Neural cell (in vitro differentiated cells): ENCODE results near the gene ZNF10.

ENCODE experiments used
- EP300 ChIP-seq: fragments of 450-650 bp; conservative IDR thresholded peaks from 2 replicates; pipeline ENCODE4 v1.6.1; 2014; ENCODE audit warnings: antibody characterized with exemption, mild to moderate bottlenecking, moderate library complexity; ENCODE audit not compliant: poor library complexity, severe bottlenecking
- EZH2 ChIP-seq: fragments of 200-600, 300-800 bp; shearing (Covaris generic), sonication (generic); IDR thresholded peaks from 2 replicates; pipeline ENCODE4 v1.6.1; 2014; ENCODE audit warnings: antibody characterized with exemption, low read length, borderline replicate concordance, mild to moderate bottlenecking; ENCODE audit not compliant: insufficient read depth, poor library complexity, severe bottlenecking
- POLR2AphosphoS5 ChIP-seq: IDR thresholded peaks from 2 replicates; pipeline ENCODE4 v1.6.1; 2012
- RAD21 ChIP-seq: fragments of 450-650 bp; conservative IDR thresholded peaks from 2 replicates; pipeline ENCODE4 v1.6.1; 2014; ENCODE audit warnings: antibody characterized with exemption, mild to moderate bottlenecking, moderate library complexity
- TF ChIP-seq, protein P1 (sequence below): fragments of 450-650 bp; IDR thresholded peaks from 2 replicates; pipeline ENCODE4 v1.5.1; 2014; ENCODE audit warnings: antibody characterized with exemption, mild to moderate bottlenecking, moderate library complexity; ENCODE audit not compliant: poor library complexity, severe bottlenecking

DNA sequence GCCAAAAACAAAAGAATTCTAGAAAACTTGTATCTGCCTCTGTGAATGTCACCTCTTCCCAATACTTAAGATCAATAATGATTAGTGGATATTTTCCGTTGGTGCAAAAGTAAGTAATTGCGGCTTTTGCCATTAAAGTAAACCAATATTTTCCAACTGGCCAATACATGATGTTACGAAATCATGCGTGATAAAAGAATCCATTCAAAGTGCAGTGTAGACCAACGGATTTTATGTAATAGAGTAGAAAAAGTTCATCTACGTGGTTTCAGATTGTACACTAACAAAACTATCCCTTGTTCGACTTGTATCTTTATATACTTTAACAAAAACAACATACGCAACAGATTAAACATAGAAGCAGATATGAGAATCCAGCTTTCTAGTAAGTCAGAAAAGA is 50.2 kb downstream of the ZNF10 start:
- TF ChIP-seq, protein P1, sequence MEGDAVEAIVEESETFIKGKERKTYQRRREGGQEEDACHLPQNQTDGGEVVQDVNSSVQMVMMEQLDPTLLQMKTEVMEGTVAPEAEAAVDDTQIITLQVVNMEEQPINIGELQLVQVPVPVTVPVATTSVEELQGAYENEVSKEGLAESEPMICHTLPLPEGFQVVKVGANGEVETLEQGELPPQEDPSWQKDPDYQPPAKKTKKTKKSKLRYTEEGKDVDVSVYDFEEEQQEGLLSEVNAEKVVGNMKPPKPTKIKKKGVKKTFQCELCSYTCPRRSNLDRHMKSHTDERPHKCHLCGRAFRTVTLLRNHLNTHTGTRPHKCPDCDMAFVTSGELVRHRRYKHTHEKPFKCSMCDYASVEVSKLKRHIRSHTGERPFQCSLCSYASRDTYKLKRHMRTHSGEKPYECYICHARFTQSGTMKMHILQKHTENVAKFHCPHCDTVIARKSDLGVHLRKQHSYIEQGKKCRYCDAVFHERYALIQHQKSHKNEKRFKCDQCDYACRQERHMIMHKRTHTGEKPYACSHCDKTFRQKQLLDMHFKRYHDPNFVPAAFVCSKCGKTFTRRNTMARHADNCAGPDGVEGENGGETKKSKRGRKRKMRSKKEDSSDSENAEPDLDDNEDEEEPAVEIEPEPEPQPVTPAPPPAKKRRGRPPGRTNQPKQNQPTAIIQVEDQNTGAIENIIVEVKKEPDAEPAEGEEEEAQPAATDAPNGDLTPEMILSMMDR = no peak
- TF ChIP-seq POLR2AphosphoS5 = no peak
- TF ChIP-seq RAD21 = no peak
- no peak for TF ChIP-seq EZH2
- no peak for TF ChIP-seq EP300
